GM12874 (cell line): Measurements from ENCODE around the gene APH1A.

Experiments used
- CTCF ChIP-seq: IDR thresholded peaks from 2 replicates; pipeline ENCODE4 v1.5.1; 2011; ENCODE audit warnings: low read depth, mild to moderate bottlenecking, control low read depth, low read length, moderate library complexity; ENCODE audit not compliant: insufficient read depth

The APH1A gene

GRCh38 chr1:150293433-150294253 is 24.8 kb upstream of the APH1A start, which contains the start of gene MRPS21:
TSS of gene MRPS21 (plus strand) at chr1:150293861. CDS start at chr1:150294367, 506 bp downstream.
- no peak for TF ChIP-seq CTCF

- TF ChIP-seq CTCF = no peak
Observed at GRCh38 chr1:150288822-150289221, 20.0 kb upstream of the APH1A start.

- TF ChIP-seq CTCF = no peak
Observed at GRCh38 chr1:150288382-150288781, 19.6 kb upstream of the APH1A start.

- no peak for TF ChIP-seq CTCF
Observed at GRCh38 chr1:150283260-150283659, 14.4 kb upstream of the APH1A start.

- TF ChIP-seq CTCF = no peak
Observed at GRCh38 chr1:150282558-150282958, 13.7 kb upstream of the APH1A start.

GRCh38 chr1:150281758-150282557 is 13.1 kb upstream of the APH1A start, which contains the start of gene CIART:
TSS of gene CIART (plus strand) at chr1:150282554. CDS start at chr1:150283268, 714 bp downstream.
- TF ChIP-seq CTCF = no peak

GRCh38 chr1:150281221-150281757 is 12.5 kb upstream of the APH1A start:
- peak; percentile 52 for TF ChIP-seq CTCF
